Mammary epithelial cell (primary cell): ENCODE measurements around the gene HIVEP2.

Experiments used
- CTCF ChIP-seq, 2 donors: IDR thresholded peaks in 1 of 2; conservative IDR thresholded peaks in 1 of 2; 2 replicates each; pipeline ENCODE4 v1.5.1; 2011 to 2012; ENCODE audit warnings: inconsistent platforms in 2 of 2, low read length in 2 of 2, mild to moderate bottlenecking in 2 of 2, control low read depth in 1 of 2, low read depth in 1 of 2; ENCODE audit not compliant: insufficient read depth in 1 of 2; ENCODE audit errors: extremely low read depth in 1 of 2
- EZH2 ChIP-seq: IDR thresholded peaks from 2 replicates; pipeline ENCODE4 v1.6.1; 2012; ENCODE audit warnings: low read length, inconsistent platforms, borderline replicate concordance

DNA sequence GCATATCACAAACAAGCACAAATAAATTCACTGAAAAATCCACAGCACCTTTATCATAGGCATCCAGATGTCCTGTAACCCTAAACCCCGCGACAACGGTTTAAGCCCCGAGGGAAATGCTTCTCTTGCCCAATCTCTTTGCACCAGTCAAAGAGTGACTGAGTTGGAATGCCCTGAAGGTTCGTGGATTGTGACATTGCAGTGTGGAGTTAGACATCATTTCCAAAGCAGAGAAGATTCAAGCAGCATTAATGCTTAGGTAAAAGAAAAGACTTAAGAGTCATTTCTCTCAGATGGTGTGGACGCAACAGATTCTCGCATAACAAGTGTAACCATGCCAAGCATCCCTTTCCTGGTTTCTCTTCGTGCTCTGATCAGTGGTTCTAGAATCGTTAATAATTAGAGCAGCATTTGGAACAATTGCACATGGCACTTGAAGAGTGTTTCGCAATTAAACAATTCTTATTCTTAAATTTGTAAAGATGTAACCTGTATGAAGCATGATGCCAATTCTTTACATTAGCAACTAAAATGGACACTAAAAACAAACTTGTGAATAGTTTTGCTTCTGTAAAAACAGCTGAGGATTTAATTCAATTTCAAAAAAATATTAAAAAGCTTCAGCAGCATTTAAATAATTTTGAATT is 121.6 kb downstream of the HIVEP2 start:
- TF ChIP-seq CTCF (conservative IDR thresholded peaks at IDR 0.05 in 1 of 2, IDR thresholded peaks at IDR 0.05 in 1 of 2; ENCODE audit: extremely low read depth in 1 of 2, insufficient read depth in 1 of 2, low read depth in 1 of 2, low read length in 2 of 2) (no peak), EZH2 (no peak)
